ENCODE data around the gene ADA. TPM values are rescaled to one million over a fixed set of nuclear protein-coding genes. Genes with fewer than 3 reads are reported as not detected.

Gene ADA
- polyA plus RNA-seq, 1 of the 3 experiments (the other 2 are of a cell fraction), result 25.7 TPM

DNA sequence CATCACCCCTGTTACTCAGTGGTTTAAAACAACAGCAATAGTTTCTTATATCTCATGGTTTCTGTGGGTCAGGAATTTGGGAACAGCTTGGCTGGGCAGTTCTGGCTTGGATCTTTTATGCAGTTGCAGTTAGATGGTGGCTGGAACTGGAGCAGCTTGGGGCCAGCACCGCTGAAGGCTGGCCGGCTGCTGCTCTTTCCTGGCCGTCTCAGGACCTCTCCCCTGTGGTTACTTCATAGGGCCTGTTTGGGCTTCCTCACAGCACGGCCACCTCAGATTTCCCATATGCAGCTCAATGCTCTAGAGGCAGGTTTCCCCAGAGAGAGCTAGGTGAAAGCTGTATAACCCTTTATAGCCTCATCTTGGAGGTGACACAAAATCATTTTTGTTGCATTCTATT lies 53.6 kb downstream of the ADA start:
- DNase-seq, result no peak

DNA sequence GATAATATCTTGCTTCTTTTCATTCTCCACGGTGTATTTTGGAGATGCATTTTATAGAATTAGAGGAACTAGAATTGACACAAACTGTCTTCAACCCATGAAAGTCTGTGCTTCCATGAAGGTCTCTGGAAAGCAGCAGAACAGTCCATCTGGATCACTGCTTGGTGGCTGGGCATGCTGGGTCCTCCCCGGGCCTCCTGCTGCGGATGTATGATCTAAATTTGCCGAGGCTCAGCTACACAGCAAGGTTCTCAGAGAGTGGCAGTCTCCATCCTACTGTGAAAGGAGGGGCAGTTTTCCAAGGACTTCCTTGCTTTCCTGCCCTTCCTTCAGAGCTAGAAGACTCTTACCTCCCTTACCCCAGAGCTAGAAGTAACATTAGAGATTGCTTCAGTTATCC lies 54.0 kb downstream of the ADA start:
- ChIA-PET CTCF (interaction anchor here (1.1 to 3.8 kb wide), 4 partner anchors 12 to 517 kb away, joined by 3 to 26 read pairs (median 4); partner anchors contain the start of gene FITM2), POLR2A (interaction anchor here (1.1 kb wide), 1 partner anchor 11 kb away, joined by 3 read pairs; no protein-coding TSS in a partner anchor)
- TF ChIP-seq, protein P1, sequence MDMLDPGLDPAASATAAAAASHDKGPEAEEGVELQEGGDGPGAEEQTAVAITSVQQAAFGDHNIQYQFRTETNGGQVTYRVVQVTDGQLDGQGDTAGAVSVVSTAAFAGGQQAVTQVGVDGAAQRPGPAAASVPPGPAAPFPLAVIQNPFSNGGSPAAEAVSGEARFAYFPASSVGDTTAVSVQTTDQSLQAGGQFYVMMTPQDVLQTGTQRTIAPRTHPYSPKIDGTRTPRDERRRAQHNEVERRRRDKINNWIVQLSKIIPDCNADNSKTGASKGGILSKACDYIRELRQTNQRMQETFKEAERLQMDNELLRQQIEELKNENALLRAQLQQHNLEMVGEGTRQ (IDR thresholded peaks at IDR 0.05; ENCODE audit: borderline replicate concordance, low read depth, low read length), result no peak
- H3K27me3 ChIP-seq (ENCODE audit: insufficient read depth), result no peaks in the 10 kb centered on the region
- H3K4me2 ChIP-seq, result no peak overlapping the region
- no peak overlapping the region for H3K4me3 ChIP-seq (ENCODE audit: low read depth in 2 of 2, low read length in 1 of 2)
- H3K9me3 ChIP-seq, result no peaks in the 10 kb centered on the region
- H4K20me1 ChIP-seq (ENCODE audit: insufficient read depth), result no peaks in the 10 kb centered on the region
- H3K36me3 ChIP-seq (replicated peaks in 1 of 2; ENCODE audit: control insufficient read depth in 1 of 2, insufficient read depth in 2 of 2, low read length in 1 of 2), result peaks cover 0 to 2% of the 10 kb centered on the region in 2 experiments
- DNase-seq, result no peak
- H3K9me2 ChIP-seq, result no peaks in the 10 kb centered on the region
- WGBS (ENCODE audit: low lambda C conversion rate), result 85% methylated on average over 3 of the region's 4 CpGs
- peaks cover 13% of the 10 kb centered on the region for H3F3A ChIP-seq (replicated peaks; ENCODE audit: insufficient read depth)
- H3K79me2 ChIP-seq (ENCODE audit: insufficient read depth), result peaks cover 16% of the 10 kb centered on the region; the same call in 1 of the 2 replicates
- H3K27ac ChIP-seq (ENCODE audit: low read depth in 2 of 2, low read length in 1 of 2), result peak overlapping the region in 1 of 2 experiments; percentile 60; a peak in 2 of 4 replicates
- H2AFZ ChIP-seq (ENCODE audit: low read depth), result no peak overlapping the region
- peaks cover 13 to 41% of the 10 kb centered on the region in 2 experiments for H3K4me1 ChIP-seq (ENCODE audit: control insufficient read depth in 1 of 2, insufficient read depth in 2 of 2, low read depth in 1 of 2, low read length in 1 of 2)
- H3K9ac ChIP-seq, result no peak overlapping the region

More for the DNA sequence above, 53.6 kb downstream of the ADA start:
- peaks cover 16% of the 10 kb centered on the region; the same call in 1 of the 2 replicates for H3K79me2 ChIP-seq (ENCODE audit: insufficient read depth)
- peaks cover 13 to 45% of the 10 kb centered on the region in 2 experiments for H3K4me1 ChIP-seq (ENCODE audit: control insufficient read depth in 1 of 2, insufficient read depth in 2 of 2, low read depth in 1 of 2, low read length in 1 of 2)
- H3K27ac ChIP-seq (ENCODE audit: low read depth in 2 of 2, low read length in 1 of 2), result peak overlapping the region; percentile 43 to 60; a peak in 3 of 4 replicates
- H3K9ac ChIP-seq, result peak overlapping the region; percentile 52; the same call in 1 of the 2 replicates
- H3K9me3 ChIP-seq, result no peaks in the 10 kb centered on the region
- H2AFZ ChIP-seq (ENCODE audit: low read depth), result no peak overlapping the region; the same call in 1 of the 2 replicates
- CTCF ChIA-PET, result interaction anchor here (1.1 to 3.8 kb wide), 4 partner anchors 9 to 518 kb away, joined by 3 to 26 read pairs (median 5); no protein-coding TSS in a partner anchor
- H3K36me3 ChIP-seq (replicated peaks in 1 of 2; ENCODE audit: control insufficient read depth in 1 of 2, insufficient read depth in 2 of 2, low read length in 1 of 2), result no peaks in the 10 kb centered on the region
- POLR2A ChIA-PET, result interaction anchor here (1.1 kb wide), 1 partner anchor 11 kb away, joined by 3 read pairs; no protein-coding TSS in a partner anchor
- H3K4me2 ChIP-seq, result no peak overlapping the region
- no peaks in the 10 kb centered on the region for H4K20me1 ChIP-seq (ENCODE audit: insufficient read depth)
- no peaks in the 10 kb centered on the region for H3K9me2 ChIP-seq
- no peak for TF ChIP-seq RFX5 (IDR thresholded peaks at IDR 0.05; ENCODE audit: low read length)
- no peak for TF ChIP-seq RXRA (IDR thresholded peaks at IDR 0.05; ENCODE audit: borderline replicate concordance, low read depth)
- TF ChIP-seq FOXM1 (IDR thresholded peaks at IDR 0.05; ENCODE audit: low read depth), result no peak
- TF ChIP-seq, protein P2, sequence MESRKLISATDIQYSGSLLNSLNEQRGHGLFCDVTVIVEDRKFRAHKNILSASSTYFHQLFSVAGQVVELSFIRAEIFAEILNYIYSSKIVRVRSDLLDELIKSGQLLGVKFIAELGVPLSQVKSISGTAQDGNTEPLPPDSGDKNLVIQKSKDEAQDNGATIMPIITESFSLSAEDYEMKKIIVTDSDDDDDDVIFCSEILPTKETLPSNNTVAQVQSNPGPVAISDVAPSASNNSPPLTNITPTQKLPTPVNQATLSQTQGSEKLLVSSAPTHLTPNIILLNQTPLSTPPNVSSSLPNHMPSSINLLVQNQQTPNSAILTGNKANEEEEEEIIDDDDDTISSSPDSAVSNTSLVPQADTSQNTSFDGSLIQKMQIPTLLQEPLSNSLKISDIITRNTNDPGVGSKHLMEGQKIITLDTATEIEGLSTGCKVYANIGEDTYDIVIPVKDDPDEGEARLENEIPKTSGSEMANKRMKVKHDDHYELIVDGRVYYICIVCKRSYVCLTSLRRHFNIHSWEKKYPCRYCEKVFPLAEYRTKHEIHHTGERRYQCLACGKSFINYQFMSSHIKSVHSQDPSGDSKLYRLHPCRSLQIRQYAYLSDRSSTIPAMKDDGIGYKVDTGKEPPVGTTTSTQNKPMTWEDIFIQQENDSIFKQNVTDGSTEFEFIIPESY (IDR thresholded peaks at IDR 0.05; ENCODE audit: borderline replicate concordance, low read depth), result no peak
- TF ChIP-seq TAF1 (IDR thresholded peaks at IDR 0.05; ENCODE audit: borderline replicate concordance, low read depth, low read length), result no peak
- no peak for TF ChIP-seq NRF1 (IDR thresholded peaks at IDR 0.05; ENCODE audit: low read depth, low read length)
- TF ChIP-seq GATA2 (CRISPR knock-in tag; IDR thresholded peaks at IDR 0.05), result no peak
- 100% methylated on average over 3 of the region's 4 CpGs for WGBS (ENCODE audit: low lambda C conversion rate)
- no peaks in the 10 kb centered on the region for H3K27me3 ChIP-seq (ENCODE audit: insufficient read depth)
- H3K4me3 ChIP-seq (ENCODE audit: low read depth in 2 of 2, low read length in 1 of 2), result no peak overlapping the region
- peaks cover 13% of the 10 kb centered on the region for H3F3A ChIP-seq (replicated peaks; ENCODE audit: insufficient read depth)

Measured in SK-N-SH (cell line).